Keratinocyte (primary cell): ENCODE measurements around the gene CPSF7.

Experiments
- EZH2 ChIP-seq: IDR thresholded peaks from one replicate; pipeline ENCODE4 v1.6.1; 2012; ENCODE audit warnings: inconsistent platforms, mild to moderate bottlenecking, low read length, moderate library complexity
- TF ChIP-seq, protein P1 (sequence below), 3 experiments: IDR thresholded peaks in 1 of 3; conservative IDR thresholded peaks in 1 of 3; optimal IDR thresholded peaks in 1 of 3; 2 replicates in 2 of 3; 3 replicates in 1 of 3; pipeline versions ENCODE3 to v1.5.1; 2011; ENCODE audit warnings: low read length in 3 of 3, mild to moderate bottlenecking in 3 of 3, moderate library complexity in 2 of 3, control low read depth in 1 of 3, inconsistent platforms in 1 of 3; ENCODE audit not compliant: insufficient read depth in 2 of 3; ENCODE audit errors: extremely low read depth in 1 of 3

DNA sequence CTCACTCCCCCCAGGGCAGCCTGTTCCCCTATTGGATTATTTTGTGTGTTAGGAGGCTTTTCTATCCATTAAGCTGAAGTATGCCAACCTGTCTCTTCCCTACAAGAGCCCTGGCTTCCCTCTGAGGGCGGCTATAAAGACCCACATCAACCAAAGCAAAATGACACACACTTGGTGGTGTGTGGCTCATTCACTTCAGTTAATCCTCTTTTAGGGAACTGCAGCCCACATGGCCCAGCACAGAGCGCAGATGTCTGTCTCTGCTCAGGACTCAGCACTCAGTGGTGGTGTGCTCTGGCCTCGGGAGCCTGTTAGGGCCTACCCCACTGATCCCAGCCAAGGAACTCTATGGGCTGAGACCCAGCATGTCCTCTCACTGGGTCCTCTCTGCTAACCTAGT is 46.6 kb upstream of the CPSF7 start:
- TF ChIP-seq, protein P1, sequence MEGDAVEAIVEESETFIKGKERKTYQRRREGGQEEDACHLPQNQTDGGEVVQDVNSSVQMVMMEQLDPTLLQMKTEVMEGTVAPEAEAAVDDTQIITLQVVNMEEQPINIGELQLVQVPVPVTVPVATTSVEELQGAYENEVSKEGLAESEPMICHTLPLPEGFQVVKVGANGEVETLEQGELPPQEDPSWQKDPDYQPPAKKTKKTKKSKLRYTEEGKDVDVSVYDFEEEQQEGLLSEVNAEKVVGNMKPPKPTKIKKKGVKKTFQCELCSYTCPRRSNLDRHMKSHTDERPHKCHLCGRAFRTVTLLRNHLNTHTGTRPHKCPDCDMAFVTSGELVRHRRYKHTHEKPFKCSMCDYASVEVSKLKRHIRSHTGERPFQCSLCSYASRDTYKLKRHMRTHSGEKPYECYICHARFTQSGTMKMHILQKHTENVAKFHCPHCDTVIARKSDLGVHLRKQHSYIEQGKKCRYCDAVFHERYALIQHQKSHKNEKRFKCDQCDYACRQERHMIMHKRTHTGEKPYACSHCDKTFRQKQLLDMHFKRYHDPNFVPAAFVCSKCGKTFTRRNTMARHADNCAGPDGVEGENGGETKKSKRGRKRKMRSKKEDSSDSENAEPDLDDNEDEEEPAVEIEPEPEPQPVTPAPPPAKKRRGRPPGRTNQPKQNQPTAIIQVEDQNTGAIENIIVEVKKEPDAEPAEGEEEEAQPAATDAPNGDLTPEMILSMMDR (optimal IDR thresholded peaks at IDR 0.05 in 1 of 3, IDR thresholded peaks at IDR 0.05 in 1 of 3, conservative IDR thresholded peaks at IDR 0.05 in 1 of 3; ENCODE audit: extremely low read depth in 1 of 3, insufficient read depth in 2 of 3, low read length in 3 of 3): no peak
- no peak for TF ChIP-seq EZH2
